ENCODE results near the gene CNTNAP5. TPM values are rescaled to one million over a fixed set of nuclear protein-coding genes. Genes with fewer than 3 reads are reported as not detected.

The CNTNAP5 gene
- total RNA-seq, 2 donors from 2014 or later, result not detected

DNA sequence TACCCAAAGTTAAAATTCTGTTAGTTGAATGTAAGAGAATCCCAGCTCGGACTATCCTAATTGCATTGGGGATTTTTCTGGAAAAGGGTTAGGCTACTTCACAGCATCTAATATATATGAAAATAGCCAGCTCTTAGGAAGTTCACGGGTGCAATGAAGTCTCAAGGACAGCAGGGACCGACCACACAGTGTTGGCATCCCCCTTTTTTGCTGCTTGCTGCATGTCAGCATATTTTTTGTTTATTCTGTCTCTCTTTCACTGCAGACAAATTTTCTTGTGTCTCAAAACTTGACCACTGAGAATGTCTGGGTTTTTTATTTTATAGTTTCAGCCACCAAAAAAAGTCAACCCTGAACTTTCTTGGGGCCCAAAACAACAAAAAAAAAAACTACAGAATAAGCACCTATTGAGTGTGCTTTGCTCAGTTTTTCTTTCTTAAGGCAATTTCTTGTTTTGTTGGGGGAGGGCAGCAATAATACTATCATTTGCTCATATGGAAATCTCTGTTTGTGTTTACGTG is 535.6 kb downstream of the CNTNAP5 start:
- H3K9me3 ChIP-seq, result no peaks in the 10 kb centered on the region
- no peaks in the 10 kb centered on the region for H3K4me1 ChIP-seq (ENCODE audit: control insufficient read depth in 1 of 2, low read depth in 2 of 2)
- no peaks in the 10 kb centered on the region for H3K36me3 ChIP-seq
- ATAC-seq (ENCODE audit: insufficient number of reproducible peaks, low FRiP score, low read depth), result no peak
- H3K27ac ChIP-seq, result no peak overlapping the region
- H3K27me3 ChIP-seq (replicated peaks; ENCODE audit: insufficient read depth), result no peaks in the 10 kb centered on the region
- TF ChIP-seq, protein P1, sequence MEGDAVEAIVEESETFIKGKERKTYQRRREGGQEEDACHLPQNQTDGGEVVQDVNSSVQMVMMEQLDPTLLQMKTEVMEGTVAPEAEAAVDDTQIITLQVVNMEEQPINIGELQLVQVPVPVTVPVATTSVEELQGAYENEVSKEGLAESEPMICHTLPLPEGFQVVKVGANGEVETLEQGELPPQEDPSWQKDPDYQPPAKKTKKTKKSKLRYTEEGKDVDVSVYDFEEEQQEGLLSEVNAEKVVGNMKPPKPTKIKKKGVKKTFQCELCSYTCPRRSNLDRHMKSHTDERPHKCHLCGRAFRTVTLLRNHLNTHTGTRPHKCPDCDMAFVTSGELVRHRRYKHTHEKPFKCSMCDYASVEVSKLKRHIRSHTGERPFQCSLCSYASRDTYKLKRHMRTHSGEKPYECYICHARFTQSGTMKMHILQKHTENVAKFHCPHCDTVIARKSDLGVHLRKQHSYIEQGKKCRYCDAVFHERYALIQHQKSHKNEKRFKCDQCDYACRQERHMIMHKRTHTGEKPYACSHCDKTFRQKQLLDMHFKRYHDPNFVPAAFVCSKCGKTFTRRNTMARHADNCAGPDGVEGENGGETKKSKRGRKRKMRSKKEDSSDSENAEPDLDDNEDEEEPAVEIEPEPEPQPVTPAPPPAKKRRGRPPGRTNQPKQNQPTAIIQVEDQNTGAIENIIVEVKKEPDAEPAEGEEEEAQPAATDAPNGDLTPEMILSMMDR (IDR thresholded peaks at IDR 0.05), result no peak
- no peak overlapping the region for H3K4me3 ChIP-seq
- no peak for DNase-seq (ENCODE audit: low spot score)

DNA sequence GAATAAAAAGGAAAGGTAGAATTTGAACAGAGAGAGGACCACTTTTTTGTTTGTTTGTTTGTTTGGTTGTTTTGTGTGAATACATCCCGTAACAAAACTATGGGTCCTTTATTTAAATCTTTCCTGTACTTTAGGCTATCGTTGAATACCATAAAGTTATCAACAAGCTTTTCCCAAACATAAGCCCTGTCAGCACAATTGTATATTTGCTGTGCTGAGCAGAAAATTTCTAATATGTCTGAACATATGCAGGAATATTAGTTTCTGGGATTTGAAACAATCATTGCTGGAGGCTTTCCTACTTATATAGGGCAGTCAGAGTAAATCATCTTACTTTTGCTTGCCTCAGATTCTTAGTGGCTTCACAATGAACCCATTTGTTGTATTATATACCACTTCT is 536.4 kb downstream of the CNTNAP5 start:
- Histone ChIP-seq H3K4me3 (no peak overlapping the region), H3K36me3 (no peaks in the 10 kb centered on the region), H3K4me1 (ENCODE audit: control insufficient read depth in 1 of 2, low read depth in 2 of 2) (no peaks in the 10 kb centered on the region), H3K9me3 (no peaks in the 10 kb centered on the region), H3K27me3 (replicated peaks; ENCODE audit: insufficient read depth) (no peaks in the 10 kb centered on the region), H3K27ac (no peak overlapping the region)
- DNase-seq (ENCODE audit: low spot score) (no peak), ATAC-seq (ENCODE audit: insufficient number of reproducible peaks, low FRiP score, low read depth) (no peak)
- TF ChIP-seq, protein P1 (IDR thresholded peaks at IDR 0.05), result no peak

DNA sequence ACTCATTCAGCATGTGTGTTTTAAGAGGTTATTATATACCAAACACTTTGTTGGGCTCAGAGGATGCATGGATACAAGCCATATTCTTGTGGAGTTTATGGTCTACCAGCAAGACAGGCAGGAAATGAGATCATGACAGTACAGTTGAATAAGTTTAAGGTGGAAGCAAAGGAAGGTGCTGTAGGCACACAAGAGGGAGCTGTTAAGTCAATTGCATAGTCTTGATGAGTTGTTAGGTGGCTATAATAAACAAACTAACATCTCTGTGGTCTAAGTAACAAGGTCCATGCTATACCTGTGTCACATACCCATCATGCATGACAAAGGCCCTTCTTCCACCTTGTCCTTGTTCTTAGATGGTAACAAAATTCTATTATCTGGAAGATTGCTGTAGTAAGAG is 538.3 kb downstream of the CNTNAP5 start:
- Histone ChIP-seq H3K36me3 (no peaks in the 10 kb centered on the region), H3K4me1 (ENCODE audit: control insufficient read depth in 1 of 2, low read depth in 2 of 2) (no peaks in the 10 kb centered on the region), H3K4me3 (no peak overlapping the region), H3K27ac (no peak overlapping the region), H3K9me3 (no peaks in the 10 kb centered on the region), H3K27me3 (replicated peaks; ENCODE audit: insufficient read depth) (no peaks in the 10 kb centered on the region)
- DNase-seq (ENCODE audit: low spot score) (no peak), ATAC-seq (ENCODE audit: insufficient number of reproducible peaks, low FRiP score, low read depth) (no peak)
- TF ChIP-seq, protein P1 (IDR thresholded peaks at IDR 0.05), result no peak

DNA sequence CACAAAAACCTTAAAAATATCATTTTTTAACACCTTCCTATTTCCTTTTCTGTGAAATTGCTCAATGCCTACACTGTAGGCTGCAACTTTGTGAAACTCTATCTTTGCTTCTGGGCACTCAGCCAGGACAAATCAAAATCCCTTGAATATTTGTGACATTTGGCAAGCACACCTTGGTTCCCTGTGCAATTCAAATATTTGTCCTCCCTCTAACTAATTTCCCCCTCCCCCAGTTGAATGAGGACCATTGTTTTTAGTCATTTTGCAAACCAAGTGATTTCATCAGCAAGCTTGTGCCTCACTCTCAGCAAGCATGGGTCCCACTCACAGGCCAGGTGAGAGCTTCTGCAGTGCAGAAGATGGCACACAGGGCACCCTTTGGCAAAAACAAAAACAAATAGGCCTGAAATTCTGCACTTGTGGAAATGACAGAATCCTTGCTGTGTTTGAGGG is 541.5 kb downstream of the CNTNAP5 start:
- Histone ChIP-seq H3K9me3 (no peaks in the 10 kb centered on the region), H3K4me1 (ENCODE audit: control insufficient read depth in 1 of 2, low read depth in 2 of 2) (no peaks in the 10 kb centered on the region), H3K4me3 (no peak overlapping the region), H3K36me3 (no peaks in the 10 kb centered on the region), H3K27ac (no peak overlapping the region), H3K27me3 (replicated peaks; ENCODE audit: insufficient read depth) (no peaks in the 10 kb centered on the region)
- no peak for ATAC-seq (ENCODE audit: insufficient number of reproducible peaks, low FRiP score, low read depth)
- TF ChIP-seq, protein P1 (IDR thresholded peaks at IDR 0.05), result no peak
- no peak for DNase-seq (ENCODE audit: low spot score)

DNA sequence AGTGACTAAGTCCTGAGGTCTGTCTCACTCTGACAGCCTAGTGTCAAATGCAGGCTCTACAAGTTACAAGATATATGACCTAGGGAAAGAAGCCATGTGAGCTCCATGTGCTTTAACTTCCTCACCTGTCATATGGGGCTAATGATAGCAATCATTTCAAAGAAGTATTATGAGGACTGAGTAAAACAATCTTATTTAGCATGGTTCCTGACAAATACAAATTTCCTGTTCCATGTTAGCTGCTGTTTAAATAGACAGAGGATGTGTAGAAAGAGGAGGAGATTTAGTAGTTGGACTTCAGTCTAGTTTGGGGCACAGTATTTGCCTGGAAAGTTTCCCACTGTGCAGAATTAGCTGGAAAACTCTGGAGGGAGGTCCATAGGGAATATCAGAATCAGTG is 545.8 kb downstream of the CNTNAP5 start:
- Histone ChIP-seq H3K4me3 (no peak overlapping the region), H3K27me3 (replicated peaks; ENCODE audit: insufficient read depth) (no peaks in the 10 kb centered on the region), H3K36me3 (no peaks in the 10 kb centered on the region), H3K9me3 (no peaks in the 10 kb centered on the region), H3K27ac (no peak overlapping the region), H3K4me1 (ENCODE audit: control insufficient read depth in 1 of 2, low read depth in 2 of 2) (no peaks in the 10 kb centered on the region)
- ATAC-seq (ENCODE audit: insufficient number of reproducible peaks, low FRiP score, low read depth) (no peak), DNase-seq (ENCODE audit: low spot score) (no peak)
- TF ChIP-seq, protein P1 (IDR thresholded peaks at IDR 0.05), result no peak
